Right atrium auricular region (tissue), 2 donors: ENCODE data around the gene PAX6. TPM values are rescaled to one million over a fixed set of nuclear protein-coding genes. Genes with fewer than 3 reads are reported as not detected.

Experiments used
- DNase-seq: peaks from one replicate; pipeline ENCODE4 v3.0.0-alpha.2; 2019; ENCODE audit warnings: low spot score
- H3K27ac ChIP-seq, 2 donors: fragments of 200-600 bp; sonication (generic); 1 replicate in 1 of 2; 2 replicates in 1 of 2; pipeline ENCODE4 v1.5.1; 2016 to 2019
- H3K27me3 ChIP-seq, 2 donors: fragments of 200-600 bp; sonication (generic); one replicate each; pipeline versions ENCODE4 v1.5.1 to v1.6.0; 2017 to 2019
- H3K36me3 ChIP-seq: fragments of 200-600 bp; sonication (generic); one replicate; pipeline ENCODE4 v1.5.1; 2016
- H3K4me1 ChIP-seq, 2 donors: fragments of 200-600 bp; sonication (generic); one replicate each; pipeline versions ENCODE4 v1.5.1 to v1.6.0; 2017 to 2019
- H3K4me3 ChIP-seq, 2 donors: fragments of 200-600 bp; sonication (generic); 1 replicate in 1 of 2; 2 replicates in 1 of 2; pipeline ENCODE4 v1.5.1; 2017 to 2019; ENCODE audit warnings: mild to moderate bottlenecking in 1 of 2, moderate library complexity in 1 of 2
- H3K9me3 ChIP-seq, 2 donors: fragments of 200-600 bp; sonication (generic); one replicate each; pipeline ENCODE4 v1.5.1; 2019
- CTCF ChIP-seq, 2 donors: fragments of 200-600 bp; sonication (generic); IDR thresholded peaks; one replicate each; pipeline ENCODE4 v1.5.1; 2019; ENCODE audit warnings: antibody characterized with exemption in 2 of 2
- total RNA-seq, 2 donors: library from RNA; depleted of rRNA; stranded (reverse); fragments of >200 nt; gene quantifications; one replicate each; pipeline ENCODE4 v1.1.0, GENCODE V29; 2016

The PAX6 gene
- total RNA-seq, 2 donors from 2014 or later = not detected

GRCh38 chr11:31802609-31802989 lies 8.5 kb downstream of the PAX6 start:
- Histone ChIP-seq H3K36me3 (no peaks in the 10 kb centered on the region), H3K27me3 (peaks cover 75 to 91% of the 10 kb centered on the region in 2 donors), H3K4me1 (peaks cover 0 to 48% of the 10 kb centered on the region in 2 donors), H3K9me3 (no peaks in the 10 kb centered on the region), H3K4me3 (no peak overlapping the region), H3K27ac (no peak overlapping the region)
- no peak for TF ChIP-seq CTCF (IDR thresholded peaks at IDR 0.05)
- DNase-seq = no peak

DNA sequence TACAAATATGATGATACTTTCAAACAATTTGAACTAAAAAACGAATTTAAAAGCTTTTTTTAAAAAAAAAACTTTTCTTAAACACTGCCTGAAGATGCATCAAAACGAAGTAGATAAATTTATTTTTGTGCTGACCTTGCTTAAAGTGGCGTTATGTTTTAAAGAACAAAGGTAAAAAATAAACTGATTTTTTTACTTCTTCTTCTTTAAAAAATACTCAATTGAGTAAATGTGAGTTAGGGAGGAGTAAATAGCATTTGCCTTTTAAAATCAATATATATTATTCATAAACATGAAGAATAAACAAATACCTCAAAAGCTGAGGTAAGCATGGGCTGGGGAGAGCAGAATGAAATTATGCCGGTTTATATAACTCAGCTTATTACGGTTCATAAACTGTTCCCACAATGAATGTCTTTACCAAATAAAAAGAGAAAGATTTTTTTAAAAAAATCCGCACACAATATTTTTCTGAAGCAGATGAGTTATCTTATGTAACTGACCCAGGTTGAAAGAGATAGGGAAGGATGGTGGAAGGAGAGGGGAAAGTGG lies 9.0 kb downstream of the PAX6 start:
- Histone ChIP-seq H3K4me3 (no peak overlapping the region), H3K36me3 (no peaks in the 10 kb centered on the region), H3K27ac (no peak overlapping the region), H3K9me3 (no peaks in the 10 kb centered on the region), H3K4me1 (peaks cover 0 to 53% of the 10 kb centered on the region in 2 donors), H3K27me3 (peaks cover 76 to 88% of the 10 kb centered on the region in 2 donors)
- DNase-seq = no peak
- TF ChIP-seq CTCF (IDR thresholded peaks at IDR 0.05) = no peak

DNA sequence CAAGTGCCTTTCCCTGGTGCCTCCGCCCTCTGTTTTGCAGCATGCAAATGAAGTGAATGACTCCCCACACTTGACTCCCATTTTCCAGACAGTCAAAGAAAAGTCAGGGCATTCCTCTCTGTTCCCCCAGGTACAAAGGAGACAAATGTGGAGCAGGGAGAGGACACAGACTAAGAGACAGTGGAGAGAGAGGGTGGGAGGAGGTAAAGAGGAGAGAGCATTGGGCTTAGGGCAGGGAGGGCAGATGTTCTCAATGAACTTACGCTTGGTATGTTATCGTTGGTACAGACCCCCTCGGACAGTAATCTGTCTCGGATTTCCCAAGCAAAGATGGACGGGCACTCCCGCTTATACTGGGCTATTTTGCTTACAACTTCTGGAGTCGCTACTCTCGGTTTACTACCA lies 9.8 kb downstream of the PAX6 start:
- H3K4me1 ChIP-seq = peaks cover 0 to 54% of the 10 kb centered on the region in 2 donors
- no peaks in the 10 kb centered on the region for H3K36me3 ChIP-seq
- DNase-seq = no peak
- no peak overlapping the region for H3K4me3 ChIP-seq
- peaks cover 70 to 80% of the 10 kb centered on the region in 2 donors for H3K27me3 ChIP-seq
- TF ChIP-seq CTCF (IDR thresholded peaks at IDR 0.05) = no peak
- no peak overlapping the region for H3K27ac ChIP-seq
- no peaks in the 10 kb centered on the region for H3K9me3 ChIP-seq

GRCh38 chr11:31800398-31801265 lies 10.5 kb downstream of the PAX6 start:
- H3K27ac ChIP-seq = no peak overlapping the region
- peak; percentile 46 for DNase-seq
- H3K9me3 ChIP-seq = no peaks in the 10 kb centered on the region
- no peak for TF ChIP-seq CTCF (IDR thresholded peaks at IDR 0.05)
- H3K27me3 ChIP-seq = peaks cover 64 to 74% of the 10 kb centered on the region in 2 donors
- H3K4me1 ChIP-seq = peaks cover 0 to 47% of the 10 kb centered on the region in 2 donors
- H3K4me3 ChIP-seq = no peak overlapping the region
- no peaks in the 10 kb centered on the region for H3K36me3 ChIP-seq

DNA sequence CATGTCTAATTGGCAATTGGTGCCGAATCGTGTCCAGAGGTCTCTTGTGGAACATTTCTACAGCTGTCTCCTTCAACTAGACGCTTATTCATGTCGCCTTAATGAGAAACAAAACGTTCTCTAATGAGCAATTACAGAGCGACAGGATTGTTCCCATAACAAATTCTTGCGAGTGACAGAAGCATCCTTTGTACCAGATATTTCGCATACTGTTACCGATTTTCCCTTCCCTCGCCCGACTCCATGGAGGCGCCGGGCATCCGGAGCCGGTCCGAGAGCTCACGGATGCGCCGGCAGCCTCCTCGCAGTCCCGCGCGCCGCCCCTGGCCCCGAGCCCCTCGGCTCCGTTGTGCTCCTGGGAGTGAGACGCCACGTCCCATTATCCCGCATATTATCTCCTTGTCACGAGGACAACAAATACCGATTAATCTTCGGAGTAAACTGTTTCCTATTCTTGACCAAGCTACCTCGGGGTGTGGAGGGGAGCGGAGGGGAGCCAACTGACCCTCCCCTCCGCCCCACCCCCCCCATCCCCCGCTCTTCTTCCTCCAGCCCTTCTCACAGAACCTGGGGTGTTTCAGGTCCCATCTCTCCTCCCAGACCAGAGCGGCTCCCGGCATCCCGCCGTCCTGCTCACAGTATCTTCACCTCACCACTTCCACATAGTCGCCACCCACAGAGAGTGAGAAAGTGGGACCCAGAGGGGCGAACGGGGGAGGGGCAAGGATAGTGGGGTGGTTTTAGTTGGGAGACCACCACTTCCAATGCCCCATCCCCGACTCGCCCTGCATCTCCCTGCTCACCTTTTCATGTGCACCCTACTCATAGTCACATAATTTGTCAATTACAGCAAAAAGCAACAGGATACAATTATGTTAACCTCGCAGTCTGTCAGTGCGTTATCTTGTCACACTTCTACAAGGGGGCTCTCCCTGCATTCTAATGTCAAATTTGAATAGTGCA lies 11.4 kb downstream of the PAX6 start:
- no peaks in the 10 kb centered on the region for H3K36me3 ChIP-seq
- H3K27me3 ChIP-seq = peaks cover 58 to 65% of the 10 kb centered on the region in 2 donors
- no peak for TF ChIP-seq CTCF (IDR thresholded peaks at IDR 0.05)
- peak overlapping the region in 1 of 2 donors; percentile 7 for H3K4me3 ChIP-seq
- H3K27ac ChIP-seq = no peak overlapping the region
- DNase-seq = peak; percentile 49
- H3K9me3 ChIP-seq = no peaks in the 10 kb centered on the region
- H3K4me1 ChIP-seq = peaks cover 0 to 38% of the 10 kb centered on the region in 2 donors
